Measurements from ENCODE around the gene OR14A2. TPM values are rescaled to one million over a fixed set of nuclear protein-coding genes. Genes with fewer than 3 reads are reported as not detected.
"Not testable (repeated sequence)": the region's sequence is repeated elsewhere in the genome, so short reads cannot be mapped to it uniquely, and the experiment has no call there.

OR14A2 gene
- not detected for total RNA-seq

DNA sequence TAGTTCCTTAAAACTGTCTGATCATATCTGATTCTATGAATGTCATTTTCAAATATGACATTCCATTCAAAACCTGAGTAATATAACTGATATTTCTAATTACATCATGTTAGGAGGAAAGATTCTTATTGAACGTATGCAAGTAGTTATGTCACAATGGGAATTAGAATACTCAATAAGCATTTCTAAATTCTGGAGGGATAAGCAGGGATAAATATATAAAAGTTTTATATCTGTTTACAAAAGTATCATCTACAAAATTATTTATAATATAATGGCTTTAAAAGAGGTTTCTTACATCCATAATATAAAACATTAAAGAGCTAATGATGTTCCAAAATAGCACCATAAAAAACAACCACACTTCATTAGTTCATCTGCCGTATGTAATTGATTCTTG is at the start of gene OR14A2:
TSS of gene OR14A2 (minus strand) at position 101 of the 400 bp plus-strand sequence.
- peaks cover 0 to 16% (median 2%) of the 10 kb centered on the region in 4 donors for H3K9me3 ChIP-seq
- H3K27me3 ChIP-seq: no peaks in the 10 kb centered on the region
- DNase-seq (ENCODE audit: extremely low spot score): no peak
- TF ChIP-seq POLR2A (IDR thresholded peaks at IDR 0.05; ENCODE audit: low read depth): no peak
- TF ChIP-seq, protein P1, sequence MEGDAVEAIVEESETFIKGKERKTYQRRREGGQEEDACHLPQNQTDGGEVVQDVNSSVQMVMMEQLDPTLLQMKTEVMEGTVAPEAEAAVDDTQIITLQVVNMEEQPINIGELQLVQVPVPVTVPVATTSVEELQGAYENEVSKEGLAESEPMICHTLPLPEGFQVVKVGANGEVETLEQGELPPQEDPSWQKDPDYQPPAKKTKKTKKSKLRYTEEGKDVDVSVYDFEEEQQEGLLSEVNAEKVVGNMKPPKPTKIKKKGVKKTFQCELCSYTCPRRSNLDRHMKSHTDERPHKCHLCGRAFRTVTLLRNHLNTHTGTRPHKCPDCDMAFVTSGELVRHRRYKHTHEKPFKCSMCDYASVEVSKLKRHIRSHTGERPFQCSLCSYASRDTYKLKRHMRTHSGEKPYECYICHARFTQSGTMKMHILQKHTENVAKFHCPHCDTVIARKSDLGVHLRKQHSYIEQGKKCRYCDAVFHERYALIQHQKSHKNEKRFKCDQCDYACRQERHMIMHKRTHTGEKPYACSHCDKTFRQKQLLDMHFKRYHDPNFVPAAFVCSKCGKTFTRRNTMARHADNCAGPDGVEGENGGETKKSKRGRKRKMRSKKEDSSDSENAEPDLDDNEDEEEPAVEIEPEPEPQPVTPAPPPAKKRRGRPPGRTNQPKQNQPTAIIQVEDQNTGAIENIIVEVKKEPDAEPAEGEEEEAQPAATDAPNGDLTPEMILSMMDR (IDR thresholded peaks at IDR 0.05): no peak
- TF ChIP-seq EP300 (IDR thresholded peaks at IDR 0.05): no peak
- TF ChIP-seq POLR2AphosphoS5 (IDR thresholded peaks at IDR 0.05): no peak
- H3K4me3 ChIP-seq: no peak within 1 kb of the TSS
- no peaks in the 10 kb centered on the region for H3K4me1 ChIP-seq
- H3K36me3 ChIP-seq: no peaks in the 10 kb centered on the region
- WGBS: 85% methylated on average over 2 of the region's 2 CpGs
- H3K27ac ChIP-seq (replicated peaks in 1 of 4): no peak within 1 kb of the TSS
- intact Hi-C loops (cut with DNase I): no loop called here

DNA sequence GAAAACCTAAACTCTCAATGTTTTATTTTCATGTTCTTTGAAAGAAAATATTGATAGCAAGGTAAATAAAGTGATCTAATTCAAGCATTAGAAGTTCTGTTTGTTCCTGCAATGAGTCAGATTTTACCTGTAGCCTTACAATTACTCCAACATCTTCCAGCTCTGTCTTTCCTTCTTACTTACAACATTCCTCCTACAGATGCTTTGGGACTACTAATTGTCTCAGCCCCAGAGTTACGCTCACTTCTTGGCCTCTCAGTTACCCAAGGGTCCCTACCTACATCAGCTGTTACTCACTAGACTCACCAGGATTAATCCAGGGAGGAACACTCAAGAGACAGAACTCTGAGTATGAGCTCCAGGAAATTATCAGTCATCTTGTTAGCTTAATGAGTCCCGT is 49.6 kb upstream of the OR14A2 start:
- no peaks in the 10 kb centered on the region for H3K36me3 ChIP-seq
- no peaks in the 10 kb centered on the region for H3K27me3 ChIP-seq
- no peak for DNase-seq (ENCODE audit: extremely low spot score)
- H3K4me1 ChIP-seq: no peaks in the 10 kb centered on the region
- no peak overlapping the region for H3K27ac ChIP-seq (replicated peaks in 1 of 4)
- H3K9me3 ChIP-seq: no peaks in the 10 kb centered on the region
- no peak overlapping the region for H3K4me3 ChIP-seq
- WGBS: 41% methylated on average over 2 of the region's 2 CpGs
- intact Hi-C loops (cut with DNase I): no loop called here
- no peak for TF ChIP-seq POLR2AphosphoS5 (IDR thresholded peaks at IDR 0.05)
- TF ChIP-seq, protein P1 (IDR thresholded peaks at IDR 0.05): no peak
- no peak for TF ChIP-seq POLR2A (IDR thresholded peaks at IDR 0.05; ENCODE audit: low read depth)

DNA sequence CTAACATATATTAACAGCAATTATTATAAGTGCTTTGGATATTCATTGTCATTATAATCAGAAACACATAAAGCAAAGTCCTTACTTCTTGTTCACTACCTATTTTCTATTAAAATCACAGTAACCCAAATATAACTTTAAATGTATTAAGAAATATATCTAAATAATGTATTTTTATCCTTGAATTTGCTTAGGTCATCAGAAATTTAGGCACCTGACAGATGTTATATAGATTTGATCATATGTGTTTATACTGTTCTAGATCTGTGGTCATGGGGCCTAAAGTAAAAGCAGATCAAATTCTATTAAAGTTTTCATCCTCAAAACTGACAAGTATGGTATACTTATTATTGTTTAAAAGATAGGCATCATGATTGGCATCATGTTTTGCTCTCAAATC is 21.7 kb upstream of the OR14A2 start:
- no peak for TF ChIP-seq POLR2AphosphoS5 (IDR thresholded peaks at IDR 0.05)
- TF ChIP-seq EP300 (IDR thresholded peaks at IDR 0.05): no peak
- no peak for TF ChIP-seq POLR2A (IDR thresholded peaks at IDR 0.05; ENCODE audit: low read depth)
- TF ChIP-seq, protein P1 (IDR thresholded peaks at IDR 0.05): no peak
- Histone ChIP-seq H3K4me3 (no peak overlapping the region), H3K36me3 (no peaks in the 10 kb centered on the region), H3K9me3 (no peaks in the 10 kb centered on the region), H3K27me3 (no peaks in the 10 kb centered on the region), H3K4me1 (no peaks in the 10 kb centered on the region), H3K27ac (replicated peaks in 1 of 4) (no peak overlapping the region)
- intact Hi-C loops (cut with DNase I): no loop called here
- no peak for DNase-seq (ENCODE audit: extremely low spot score)

DNA sequence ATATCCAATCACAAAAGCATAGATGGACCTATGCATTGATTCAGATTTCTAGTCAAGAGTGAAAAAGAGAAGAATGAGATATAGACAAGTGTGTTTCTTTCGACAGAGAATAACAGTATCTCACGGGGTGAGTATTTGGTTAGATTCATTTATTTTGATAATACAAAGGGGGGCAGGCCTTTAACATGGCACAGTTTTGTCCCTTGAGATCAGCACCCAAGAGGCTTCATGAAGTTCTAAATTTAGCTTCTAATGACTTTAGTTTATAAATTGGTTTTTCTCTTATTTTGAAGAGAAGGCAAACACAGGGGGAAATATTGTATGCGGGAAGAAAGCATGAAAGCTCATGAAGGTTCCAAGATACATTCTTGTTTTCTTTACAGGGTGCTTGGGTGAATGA is 12.5 kb upstream of the OR14A2 start, which contains the start of gene OR1C1:
TSS of gene OR1C1 (minus strand) at position 101 of the 400 bp plus-strand sequence. CDS start 2,150 bp downstream, outside the sequence.
- TF ChIP-seq EP300 (IDR thresholded peaks at IDR 0.05) (no peak), POLR2AphosphoS5 (IDR thresholded peaks at IDR 0.05) (no peak)
- intact Hi-C loops (cut with DNase I): no loop called here
- Histone ChIP-seq H3K27me3 (no peaks in the 10 kb centered on the region), H3K9me3 (no peaks in the 10 kb centered on the region), H3K36me3 (no peaks in the 10 kb centered on the region), H3K4me1 (no peaks in the 10 kb centered on the region), H3K27ac (replicated peaks in 1 of 4) (no peak within 1 kb of the TSS), H3K4me3 (no peak within 1 kb of the TSS)
- 88% methylated on average over 3 of the region's 3 CpGs for WGBS
- no peak for DNase-seq (ENCODE audit: extremely low spot score)

DNA sequence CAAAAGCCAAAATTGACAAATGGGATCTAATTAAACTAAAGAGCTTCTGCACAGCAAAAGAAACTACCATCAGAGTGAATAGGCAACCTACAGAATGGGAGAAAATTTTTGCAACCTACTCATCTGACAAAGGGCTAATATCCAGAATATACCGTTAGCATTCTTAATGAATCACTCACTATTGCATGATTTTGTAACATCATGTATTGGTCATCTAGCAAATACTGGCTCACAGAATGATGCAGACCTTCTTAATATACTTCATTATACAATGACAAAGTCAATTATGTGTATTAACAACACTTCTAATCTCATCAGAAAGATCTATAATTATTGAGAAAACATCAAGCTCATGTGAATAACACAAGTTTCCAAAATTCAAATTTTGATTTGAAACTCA is 6.4 kb upstream of the OR14A2 start:
- H3K36me3 ChIP-seq; H3K4me3 ChIP-seq; H3K27me3 ChIP-seq; intact Hi-C loops (cut with DNase I); H3K4me1 ChIP-seq; DNase-seq (ENCODE audit: extremely low spot score); H3K27ac ChIP-seq (replicated peaks in 1 of 4): not testable (repeated sequence)
- peaks cover 0 to 14% (median 0%) of the 10 kb centered on the region in 4 donors for H3K9me3 ChIP-seq
- WGBS: 89% methylated on average over 1 of the region's 1 CpG

DNA sequence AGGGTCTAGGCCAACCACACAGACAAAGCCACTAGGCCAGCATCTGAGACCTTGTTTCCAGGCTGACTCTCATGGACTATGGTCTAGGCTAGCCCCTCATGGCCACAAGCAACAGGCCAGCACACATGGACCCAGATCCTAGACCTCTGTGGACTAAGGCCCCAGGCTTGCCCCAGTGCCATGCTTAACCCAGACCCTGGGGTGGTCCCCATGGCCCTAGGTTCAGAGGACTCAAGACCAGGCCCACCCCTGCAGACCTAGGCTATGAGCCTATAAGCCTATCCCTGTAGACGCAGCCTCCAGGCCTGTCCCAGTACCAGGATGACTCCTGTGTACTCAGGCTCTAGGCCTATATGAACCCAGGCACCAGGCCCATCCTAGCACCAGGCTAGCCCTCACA is 1.9 kb upstream of the OR14A2 start:
- TF ChIP-seq EP300 (IDR thresholded peaks at IDR 0.05): no peak
- TF ChIP-seq POLR2AphosphoS5 (IDR thresholded peaks at IDR 0.05): no peak
- TF ChIP-seq POLR2A (IDR thresholded peaks at IDR 0.05; ENCODE audit: low read depth): no peak
- TF ChIP-seq, protein P1 (IDR thresholded peaks at IDR 0.05): no peak
- Histone ChIP-seq H3K9me3 (peaks cover 0 to 16% (median 2%) of the 10 kb centered on the region in 4 donors), H3K27me3 (no peaks in the 10 kb centered on the region), H3K4me3 (no peak overlapping the region), H3K27ac (replicated peaks in 1 of 4) (no peak overlapping the region), H3K4me1 (no peaks in the 10 kb centered on the region), H3K36me3 (no peaks in the 10 kb centered on the region)
- intact Hi-C loops (cut with DNase I): no loop called here
- WGBS: 50% methylated on average over 1 of the region's 1 CpG
- no peak for DNase-seq (ENCODE audit: extremely low spot score)

Data from esophagus muscularis mucosa (tissue), 4 donors.